ENCODE results near the gene TMA7.
A peak's percentile ranks its signal among the peaks of the same experiment; 100 is the strongest.

DNA sequence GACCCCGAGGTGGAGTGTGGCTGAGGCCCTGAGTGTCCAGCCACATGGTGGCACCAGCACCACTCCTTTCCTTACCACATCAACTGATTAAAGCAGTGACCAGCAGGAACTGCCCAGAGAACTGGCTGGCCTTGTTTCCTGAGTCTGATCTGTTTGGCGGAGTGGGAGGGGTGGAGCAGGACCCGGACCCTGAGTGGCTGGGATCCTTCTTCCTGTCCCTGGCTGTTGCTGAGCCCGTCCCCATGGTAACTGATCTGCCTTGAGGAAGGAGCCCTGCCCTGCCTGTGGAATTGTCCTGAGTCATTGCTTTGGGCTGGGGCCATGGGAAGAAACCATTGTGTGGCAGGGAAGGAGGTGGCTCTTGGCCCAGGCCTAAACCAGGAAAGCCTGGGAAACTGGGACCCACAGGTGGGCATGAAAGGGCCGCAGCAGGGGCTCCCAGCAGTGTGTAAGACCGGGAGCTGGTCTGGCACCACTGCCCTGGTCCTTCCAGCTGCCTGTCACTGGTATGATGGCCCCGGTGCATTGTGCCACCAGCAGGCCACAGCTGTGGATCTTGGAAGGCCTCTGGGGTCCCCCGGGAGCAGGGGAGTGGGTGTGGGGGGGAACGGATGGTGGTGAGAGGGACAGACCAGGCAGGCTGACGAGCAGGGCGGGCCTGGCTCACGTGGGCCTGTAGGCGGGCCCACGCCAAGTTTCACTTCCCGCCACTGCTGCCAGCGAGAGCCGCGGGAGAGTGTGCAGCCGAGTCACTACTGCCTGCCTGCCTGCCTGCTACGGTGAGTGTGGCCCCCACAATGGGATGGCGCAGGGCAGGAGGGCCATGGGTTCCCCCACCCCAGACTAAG, 25.7 kb downstream of the TMA7 start:
- TF ChIP-seq, protein P1, sequence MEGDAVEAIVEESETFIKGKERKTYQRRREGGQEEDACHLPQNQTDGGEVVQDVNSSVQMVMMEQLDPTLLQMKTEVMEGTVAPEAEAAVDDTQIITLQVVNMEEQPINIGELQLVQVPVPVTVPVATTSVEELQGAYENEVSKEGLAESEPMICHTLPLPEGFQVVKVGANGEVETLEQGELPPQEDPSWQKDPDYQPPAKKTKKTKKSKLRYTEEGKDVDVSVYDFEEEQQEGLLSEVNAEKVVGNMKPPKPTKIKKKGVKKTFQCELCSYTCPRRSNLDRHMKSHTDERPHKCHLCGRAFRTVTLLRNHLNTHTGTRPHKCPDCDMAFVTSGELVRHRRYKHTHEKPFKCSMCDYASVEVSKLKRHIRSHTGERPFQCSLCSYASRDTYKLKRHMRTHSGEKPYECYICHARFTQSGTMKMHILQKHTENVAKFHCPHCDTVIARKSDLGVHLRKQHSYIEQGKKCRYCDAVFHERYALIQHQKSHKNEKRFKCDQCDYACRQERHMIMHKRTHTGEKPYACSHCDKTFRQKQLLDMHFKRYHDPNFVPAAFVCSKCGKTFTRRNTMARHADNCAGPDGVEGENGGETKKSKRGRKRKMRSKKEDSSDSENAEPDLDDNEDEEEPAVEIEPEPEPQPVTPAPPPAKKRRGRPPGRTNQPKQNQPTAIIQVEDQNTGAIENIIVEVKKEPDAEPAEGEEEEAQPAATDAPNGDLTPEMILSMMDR (tag by site-specific recombination; IDR thresholded peaks at IDR 0.05): peak; percentile 53
- no peak for TF ChIP-seq ZNF501 (tag by site-specific recombination; IDR thresholded peaks at IDR 0.05)
- no peak for TF ChIP-seq ZNF561 (tag by site-specific recombination; IDR thresholded peaks at IDR 0.05; ENCODE audit: borderline replicate concordance)
- no peak for TF ChIP-seq ZSCAN16 (tag by site-specific recombination; IDR thresholded peaks at IDR 0.05)
- no peak for TF ChIP-seq BCL11B (tag by site-specific recombination; IDR thresholded peaks at IDR 0.05; ENCODE audit: low read depth)
- no peak for TF ChIP-seq YY1 (tag by site-specific recombination; IDR thresholded peaks at IDR 0.05)
- no peak for TF ChIP-seq ZNF214 (tag by site-specific recombination; IDR thresholded peaks at IDR 0.05; ENCODE audit: borderline replicate concordance)
- TF ChIP-seq YY2 (tag by site-specific recombination; IDR thresholded peaks at IDR 0.05): no peak
- no peak for TF ChIP-seq ZSCAN30 (tag by site-specific recombination; IDR thresholded peaks at IDR 0.05)
- TF ChIP-seq, protein P2, sequence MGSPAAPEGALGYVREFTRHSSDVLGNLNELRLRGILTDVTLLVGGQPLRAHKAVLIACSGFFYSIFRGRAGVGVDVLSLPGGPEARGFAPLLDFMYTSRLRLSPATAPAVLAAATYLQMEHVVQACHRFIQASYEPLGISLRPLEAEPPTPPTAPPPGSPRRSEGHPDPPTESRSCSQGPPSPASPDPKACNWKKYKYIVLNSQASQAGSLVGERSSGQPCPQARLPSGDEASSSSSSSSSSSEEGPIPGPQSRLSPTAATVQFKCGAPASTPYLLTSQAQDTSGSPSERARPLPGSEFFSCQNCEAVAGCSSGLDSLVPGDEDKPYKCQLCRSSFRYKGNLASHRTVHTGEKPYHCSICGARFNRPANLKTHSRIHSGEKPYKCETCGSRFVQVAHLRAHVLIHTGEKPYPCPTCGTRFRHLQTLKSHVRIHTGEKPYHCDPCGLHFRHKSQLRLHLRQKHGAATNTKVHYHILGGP (tag by site-specific recombination; IDR thresholded peaks at IDR 0.05): no peak
- TF ChIP-seq ZNF24 (tag by site-specific recombination; IDR thresholded peaks at IDR 0.05): no peak
- TF ChIP-seq ZNF768 (tag by site-specific recombination; IDR thresholded peaks at IDR 0.05): no peak
- TF ChIP-seq ZNF292 (tag by site-specific recombination; IDR thresholded peaks at IDR 0.05; ENCODE audit: borderline replicate concordance, low read depth): no peak
